ENCODE measurements around the gene SBK2.

SBK2 gene

DNA sequence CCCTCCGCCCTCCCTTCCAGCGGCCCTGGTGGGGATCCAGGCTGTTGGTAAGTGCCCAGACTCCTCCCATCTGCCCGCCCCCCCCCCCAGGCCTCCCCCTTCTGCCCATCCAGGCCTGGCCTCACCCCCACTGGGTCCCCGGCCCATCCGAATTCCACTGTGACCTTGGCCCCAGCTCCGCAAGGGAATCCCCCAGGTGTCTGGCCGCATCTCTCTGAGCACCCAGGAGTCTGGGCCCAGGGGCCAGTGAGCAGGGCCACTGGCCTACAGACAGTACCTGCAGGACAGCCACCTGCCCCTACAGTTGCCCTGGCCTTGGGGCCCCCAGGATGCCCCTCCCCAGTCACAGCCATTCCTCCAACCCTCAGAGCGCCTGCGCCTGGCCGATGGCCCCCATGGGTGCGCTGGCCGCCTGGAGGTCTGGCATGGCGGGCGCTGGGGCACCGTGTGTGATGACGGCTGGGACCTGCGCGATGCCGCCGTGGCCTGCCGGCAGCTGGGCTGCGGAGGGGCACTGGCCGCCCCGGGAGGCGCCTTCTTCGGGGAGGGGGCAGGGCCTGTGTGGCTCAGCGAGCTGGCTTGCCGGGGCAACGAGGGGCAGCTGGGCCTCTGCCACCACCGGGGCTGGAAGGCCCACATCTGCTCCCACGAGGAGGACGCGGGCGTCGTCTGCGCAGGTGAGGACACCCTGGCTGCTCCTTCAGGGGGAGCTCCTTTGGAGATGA, 47.8 kb downstream of the SBK2 start:
- Histone ChIP-seq H2AFZ (ENCODE audit: low read depth, low read length) (no peak overlapping the region), H3K4ac (ENCODE audit: low read depth in 1 of 2, low read length in 2 of 2) (peak overlapping the region in 1 of 2 experiments; percentile 67), H3K9ac (ENCODE audit: low read length) (peak overlapping the region; percentile 89), H3K23ac (ENCODE audit: low read length in 2 of 2) (peak overlapping the region in 1 of 2 experiments; percentile 41), H3K14ac (ENCODE audit: low read length in 2 of 2) (no peak overlapping the region), H2AK5ac (ENCODE audit: low read length, severe bottlenecking) (peak overlapping the region; percentile 82), H3K27ac (ENCODE audit: low read length, poor library complexity, severe bottlenecking) (no peak overlapping the region), H3K79me1 (replicated peaks; ENCODE audit: low read length, poor library complexity, severe bottlenecking) (peaks cover 11% of the 10 kb centered on the region), H2BK5ac (ENCODE audit: low read depth, low read length, poor library complexity, severe bottlenecking) (no peak overlapping the region), H3K18ac (ENCODE audit: low read depth in 1 of 2, low read length in 2 of 2) (peak overlapping the region; percentile 19 to 92), H4K91ac (ENCODE audit: low read length) (peak overlapping the region; percentile 57), H3K4me3 (ENCODE audit: insufficient read depth in 1 of 2, low read depth in 1 of 2, low read length in 2 of 2) (peak overlapping the region in 1 of 2 experiments; percentile 73), H2BK120ac (ENCODE audit: low read depth, low read length) (peak overlapping the region; percentile 89), H4K8ac (ENCODE audit: low read length) (peak overlapping the region; percentile 85), H3K9me3 (ENCODE audit: control insufficient read depth, low read length) (no peaks in the 10 kb centered on the region), H3K4me2 (ENCODE audit: low read length, poor library complexity, severe bottlenecking) (peak overlapping the region; percentile 46), H3K4me1 (ENCODE audit: control insufficient read depth, insufficient read depth, low read depth, low read length) (peaks cover 71% of the 10 kb centered on the region), H3K27me3 (ENCODE audit: control insufficient read depth in 1 of 2, insufficient read depth in 1 of 2, low read length in 2 of 2) (no peaks in the 10 kb centered on the region), H2BK15ac (ENCODE audit: low read depth, poor library complexity, severe bottlenecking) (no peak overlapping the region), H2BK12ac (ENCODE audit: low read length in 2 of 2) (peak overlapping the region in 1 of 2 experiments; percentile 80), H3K36me3 (ENCODE audit: control insufficient read depth in 1 of 2, insufficient read depth in 2 of 2, low read depth in 1 of 2, low read length in 2 of 2) (peaks cover 0 to 51% of the 10 kb centered on the region in 2 experiments)
- no peak for DNase-seq
- 83% methylated on average over 35 of the region's 36 CpGs for WGBS

DNA sequence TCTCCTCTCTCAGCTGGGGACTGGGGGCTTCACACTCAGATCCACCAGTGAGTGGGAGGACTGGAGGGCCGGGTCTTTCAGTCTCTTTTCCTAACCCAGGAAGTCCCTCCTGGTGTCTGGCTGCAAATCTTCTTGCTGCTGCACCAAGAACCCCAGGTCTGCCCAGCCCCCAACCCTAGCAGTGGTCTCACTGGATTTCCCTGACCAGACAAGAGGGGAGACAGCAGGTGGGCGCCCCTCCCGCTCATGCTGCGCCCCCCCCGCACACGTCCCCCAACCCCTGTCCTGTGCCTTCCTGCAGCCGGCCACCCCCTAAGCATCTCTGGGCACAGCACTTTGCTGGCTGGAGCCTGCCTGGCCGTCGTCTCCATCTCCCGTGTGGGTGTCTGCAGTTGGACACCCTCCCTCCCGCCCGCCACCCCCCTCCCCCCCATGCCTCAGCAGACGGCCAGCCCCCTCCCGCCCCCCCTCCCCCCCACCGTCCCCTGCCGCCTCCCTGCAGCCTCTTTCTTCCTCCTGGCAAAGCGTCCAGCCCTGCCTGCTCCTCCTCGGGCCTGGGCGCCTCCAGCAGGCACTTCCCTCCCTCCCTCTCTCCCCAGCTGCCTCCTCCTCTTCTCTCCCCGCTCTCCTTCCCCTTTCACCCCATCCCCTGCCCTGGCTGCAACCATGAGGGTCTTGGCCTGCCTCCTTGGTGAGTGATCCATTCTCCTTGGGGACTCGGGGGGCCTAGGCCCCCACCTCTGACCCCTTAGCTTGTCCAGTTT, 48.8 kb downstream of the SBK2 start, which contains the start of gene SSC5D:
SSC5D (plus strand) TSS at position 513 of the 764 bp plus-strand sequence; CDS start at position 667, 154 bp downstream.
- peak within 1 kb of the TSS; percentile 67 for H3K4me2 ChIP-seq (ENCODE audit: low read length, poor library complexity, severe bottlenecking)
- peak within 1 kb of the TSS; percentile 34 to 78 for H3K4me3 ChIP-seq (ENCODE audit: insufficient read depth in 1 of 2, low read depth in 1 of 2, low read length in 2 of 2)
- 2% methylated on average over 9 of the region's 21 CpGs for WGBS
- H3K14ac ChIP-seq (ENCODE audit: low read length in 2 of 2), result peak within 1 kb of the TSS in 1 of 2 experiments; percentile 88
- H3K4me1 ChIP-seq (ENCODE audit: control insufficient read depth, insufficient read depth, low read depth, low read length), result peaks cover 72% of the 10 kb centered on the region
- H2BK120ac ChIP-seq (ENCODE audit: low read depth, low read length), result peak within 1 kb of the TSS; percentile 89
- peak within 1 kb of the TSS; percentile 92 to 95 for H2BK12ac ChIP-seq (ENCODE audit: low read length in 2 of 2)
- H3K79me1 ChIP-seq (replicated peaks; ENCODE audit: low read length, poor library complexity, severe bottlenecking), result peaks cover 16% of the 10 kb centered on the region
- H3K27me3 ChIP-seq (ENCODE audit: control insufficient read depth in 1 of 2, insufficient read depth in 1 of 2, low read length in 2 of 2), result no peaks in the 10 kb centered on the region
- H3K4ac ChIP-seq (ENCODE audit: low read depth in 1 of 2, low read length in 2 of 2), result peak within 1 kb of the TSS; percentile 88 to 89
- no peak within 1 kb of the TSS for H2AFZ ChIP-seq (ENCODE audit: low read depth, low read length)
- peak within 1 kb of the TSS; percentile 96 for H2BK15ac ChIP-seq (ENCODE audit: low read depth, poor library complexity, severe bottlenecking)
- H4K91ac ChIP-seq (ENCODE audit: low read length), result peak within 1 kb of the TSS; percentile 95
- peaks cover 3 to 55% of the 10 kb centered on the region in 2 experiments for H3K36me3 ChIP-seq (ENCODE audit: control insufficient read depth in 1 of 2, insufficient read depth in 2 of 2, low read depth in 1 of 2, low read length in 2 of 2)
- peak within 1 kb of the TSS; percentile 86 for H4K8ac ChIP-seq (ENCODE audit: low read length)
- peak within 1 kb of the TSS; percentile 89 for H3K9ac ChIP-seq (ENCODE audit: low read length)
- H2AK5ac ChIP-seq (ENCODE audit: low read length, severe bottlenecking), result peak within 1 kb of the TSS; percentile 91
- peak within 1 kb of the TSS; percentile 95 for H3K27ac ChIP-seq (ENCODE audit: low read length, poor library complexity, severe bottlenecking)
- no peak for DNase-seq
- H3K9me3 ChIP-seq (ENCODE audit: control insufficient read depth, low read length), result no peaks in the 10 kb centered on the region
- H3K18ac ChIP-seq (ENCODE audit: low read depth in 1 of 2, low read length in 2 of 2), result peak within 1 kb of the TSS; percentile 88 to 92
- H2BK5ac ChIP-seq (ENCODE audit: low read depth, low read length, poor library complexity, severe bottlenecking), result peak within 1 kb of the TSS; percentile 66
- H3K23ac ChIP-seq (ENCODE audit: low read length in 2 of 2), result peak within 1 kb of the TSS in 1 of 2 experiments; percentile 35

DNA sequence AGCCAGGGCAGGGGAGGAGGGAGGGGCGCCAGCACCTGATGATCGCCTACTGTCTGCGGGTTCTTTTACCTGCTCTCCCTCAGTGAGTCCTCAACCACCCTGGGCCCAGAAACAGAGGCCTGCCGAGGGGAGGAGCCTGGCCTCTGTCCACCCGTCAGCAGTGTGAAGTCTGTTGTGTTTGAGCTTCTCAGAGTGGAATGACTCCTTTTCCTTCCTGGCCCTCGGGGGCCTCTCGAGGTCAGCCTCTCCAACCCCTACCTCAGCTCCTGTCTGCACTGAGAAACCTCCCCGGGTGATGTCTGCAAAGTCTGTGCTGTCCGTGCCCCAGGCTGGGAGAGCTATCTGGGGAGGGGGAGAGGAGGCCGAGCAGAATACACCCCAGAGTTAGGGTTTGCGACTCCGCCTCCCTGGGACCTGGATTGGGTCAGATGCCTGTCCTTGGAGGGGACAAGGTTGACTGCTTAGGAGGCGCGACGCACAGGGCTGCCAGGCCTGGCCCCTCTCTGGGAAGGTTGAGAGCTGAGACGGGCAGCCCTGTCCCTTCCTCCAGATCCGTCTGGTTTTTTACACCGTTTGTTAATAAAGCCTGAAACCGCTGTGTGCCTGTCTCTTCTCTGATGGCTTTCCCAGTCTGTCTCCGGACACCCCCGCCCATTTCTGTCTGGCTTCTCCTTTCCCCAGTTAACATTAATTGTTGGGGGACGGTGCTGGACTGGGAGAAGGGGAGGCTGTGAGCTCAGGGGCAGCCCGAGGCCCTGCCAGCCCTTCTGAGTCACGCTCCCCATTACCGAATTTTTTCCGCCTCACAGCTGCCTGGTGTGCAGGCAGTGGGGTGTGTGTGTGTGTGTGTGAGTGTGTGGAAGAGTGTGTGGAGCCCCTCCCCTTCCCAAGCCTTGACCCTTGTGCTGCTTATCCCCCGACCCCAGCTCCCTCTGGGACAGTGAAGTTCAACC, 49.7 kb downstream of the SBK2 start:
- H4K91ac ChIP-seq (ENCODE audit: low read length), result peak overlapping the region; percentile 95
- H3K14ac ChIP-seq (ENCODE audit: low read length in 2 of 2), result peak overlapping the region in 1 of 2 experiments; percentile 64
- H3K18ac ChIP-seq (ENCODE audit: low read depth in 1 of 2, low read length in 2 of 2), result peak overlapping the region; percentile 88 to 91
- H3K27ac ChIP-seq (ENCODE audit: low read length, poor library complexity, severe bottlenecking), result peak overlapping the region; percentile 95
- H2AK5ac ChIP-seq (ENCODE audit: low read length, severe bottlenecking), result peak overlapping the region; percentile 87
- peak overlapping the region; percentile 86 for H3K9ac ChIP-seq (ENCODE audit: low read length)
- H3K4me2 ChIP-seq (ENCODE audit: low read length, poor library complexity, severe bottlenecking), result peak overlapping the region; percentile 64
- peak overlapping the region; percentile 32 to 78 for H3K4me3 ChIP-seq (ENCODE audit: insufficient read depth in 1 of 2, low read depth in 1 of 2, low read length in 2 of 2)
- WGBS, result 3% methylated on average over 17 of the region's 27 CpGs
- H3K9me3 ChIP-seq (ENCODE audit: control insufficient read depth, low read length), result no peaks in the 10 kb centered on the region
- H3K79me1 ChIP-seq (replicated peaks; ENCODE audit: low read length, poor library complexity, severe bottlenecking), result peaks cover 19% of the 10 kb centered on the region
- H2AFZ ChIP-seq (ENCODE audit: low read depth, low read length), result no peak overlapping the region
- H2BK12ac ChIP-seq (ENCODE audit: low read length in 2 of 2), result peak overlapping the region; percentile 92 to 95
- DNase-seq, result peak; percentile 99
- H3K36me3 ChIP-seq (ENCODE audit: control insufficient read depth in 1 of 2, insufficient read depth in 2 of 2, low read depth in 1 of 2, low read length in 2 of 2), result peaks cover 6 to 62% of the 10 kb centered on the region in 2 experiments
- peak overlapping the region; percentile 88 to 89 for H3K4ac ChIP-seq (ENCODE audit: low read depth in 1 of 2, low read length in 2 of 2)
- H3K27me3 ChIP-seq (ENCODE audit: control insufficient read depth in 1 of 2, insufficient read depth in 1 of 2, low read length in 2 of 2), result no peaks in the 10 kb centered on the region
- H2BK120ac ChIP-seq (ENCODE audit: low read depth, low read length), result peak overlapping the region; percentile 98
- H2BK15ac ChIP-seq (ENCODE audit: low read depth, poor library complexity, severe bottlenecking), result peak overlapping the region; percentile 96
- peak overlapping the region; percentile 66 for H2BK5ac ChIP-seq (ENCODE audit: low read depth, low read length, poor library complexity, severe bottlenecking)
- H3K4me1 ChIP-seq (ENCODE audit: control insufficient read depth, insufficient read depth, low read depth, low read length), result peaks cover 72% of the 10 kb centered on the region
- H4K8ac ChIP-seq (ENCODE audit: low read length), result peak overlapping the region; percentile 86
- H3K23ac ChIP-seq (ENCODE audit: low read length in 2 of 2), result peak overlapping the region in 1 of 2 experiments; percentile 35
